Mesodermal cell (in vitro differentiated cells): Measurements from ENCODE around the gene LSM3.

ENCODE experiments used
- H3K27ac ChIP-seq: 2 replicates; pipeline ENCODE4 v1.7.0; 2013; ENCODE audit warnings: mild to moderate bottlenecking, low read depth, low read length, moderate library complexity; ENCODE audit not compliant: severe bottlenecking
- H3K36me3 ChIP-seq: 2 replicates; pipeline ENCODE4 v1.7.1; 2013; ENCODE audit warnings: mild to moderate bottlenecking, low read length, moderate library complexity; ENCODE audit not compliant: control insufficient read depth, insufficient read depth
- H3K4me1 ChIP-seq: one replicate; pipeline ENCODE4 v1.7.1; 2013; ENCODE audit warnings: mild to moderate bottlenecking, low read length; ENCODE audit not compliant: insufficient read depth, control insufficient read depth, poor library complexity, severe bottlenecking
- H3K4me3 ChIP-seq: 2 replicates; pipeline ENCODE4 v1.7.0; 2013; ENCODE audit warnings: low read length, control low read depth, mild to moderate bottlenecking; ENCODE audit not compliant: insufficient read depth, poor library complexity, severe bottlenecking; ENCODE audit errors: extremely low read depth
- H3K9me3 ChIP-seq: 2 replicates; pipeline ENCODE4 v1.7.1; 2013; ENCODE audit warnings: mild to moderate bottlenecking, low read length, moderate library complexity; ENCODE audit not compliant: control insufficient read depth
- WGBS, 2 experiments: methylation state at CpG; one replicate each; pipeline ENCODE4 v1.1.5; 2013; ENCODE audit warnings: missing lambda C conversion rate in 2 of 2; ENCODE audit not compliant: insufficient coverage in 2 of 2; 5-methylcytosine and 5-hydroxymethylcytosine counted together

LSM3 gene

DNA sequence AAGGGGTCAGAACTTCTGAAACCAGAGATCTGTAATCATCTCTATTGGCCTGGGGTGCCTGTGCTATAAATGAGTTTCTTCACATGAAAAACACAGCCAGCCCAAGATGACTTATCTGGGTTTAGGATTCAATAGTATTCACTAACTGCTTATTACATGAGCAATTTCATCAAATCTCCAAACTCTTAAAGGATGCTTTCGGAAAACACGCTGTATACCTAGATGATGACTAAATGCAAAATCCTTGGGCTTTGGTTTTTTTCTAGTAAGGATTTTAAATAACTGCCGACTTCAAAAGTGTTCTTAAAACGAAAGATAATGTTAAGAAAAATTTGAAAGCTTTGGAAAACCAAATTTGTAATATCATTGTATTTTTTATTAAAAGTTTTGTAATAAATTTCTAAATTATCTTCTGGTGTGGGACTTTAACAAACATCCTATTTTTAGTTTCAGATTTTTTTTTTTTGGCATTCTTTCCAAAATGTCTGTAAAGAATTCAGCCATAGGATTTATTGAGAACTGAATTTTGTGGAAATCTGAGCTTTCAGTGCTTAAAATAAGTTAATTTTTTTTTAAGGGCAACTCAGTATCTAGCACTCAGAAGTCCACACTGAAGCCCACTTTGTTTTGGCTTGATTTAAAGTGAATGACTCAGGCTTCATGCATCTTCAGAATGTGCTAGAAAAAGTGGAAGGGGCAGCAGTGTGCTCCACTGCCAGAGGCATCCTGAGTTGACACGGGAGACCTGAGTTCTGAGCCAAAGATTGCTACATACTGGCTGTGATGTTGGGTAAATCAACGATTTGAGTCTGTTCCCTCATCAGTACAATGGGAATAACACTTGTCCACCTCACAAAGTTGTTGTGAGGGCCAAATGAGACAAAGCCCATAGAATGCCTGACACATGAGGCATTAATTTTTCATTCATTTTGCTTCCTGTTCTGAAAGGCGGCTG lies 35.1 kb upstream of the LSM3 start:
- Histone ChIP-seq H3K4me3 (no peak overlapping the region), H3K36me3 (peaks cover 72% of the 10 kb centered on the region), H3K9me3 (no peaks in the 10 kb centered on the region), H3K27ac (peak overlapping the region; percentile 100), H3K4me1 (peaks cover 57% of the 10 kb centered on the region)
- WGBS, 2 experiments, result 57 to 74% methylated on average over 3 to 5 of the region's 7 CpGs

DNA sequence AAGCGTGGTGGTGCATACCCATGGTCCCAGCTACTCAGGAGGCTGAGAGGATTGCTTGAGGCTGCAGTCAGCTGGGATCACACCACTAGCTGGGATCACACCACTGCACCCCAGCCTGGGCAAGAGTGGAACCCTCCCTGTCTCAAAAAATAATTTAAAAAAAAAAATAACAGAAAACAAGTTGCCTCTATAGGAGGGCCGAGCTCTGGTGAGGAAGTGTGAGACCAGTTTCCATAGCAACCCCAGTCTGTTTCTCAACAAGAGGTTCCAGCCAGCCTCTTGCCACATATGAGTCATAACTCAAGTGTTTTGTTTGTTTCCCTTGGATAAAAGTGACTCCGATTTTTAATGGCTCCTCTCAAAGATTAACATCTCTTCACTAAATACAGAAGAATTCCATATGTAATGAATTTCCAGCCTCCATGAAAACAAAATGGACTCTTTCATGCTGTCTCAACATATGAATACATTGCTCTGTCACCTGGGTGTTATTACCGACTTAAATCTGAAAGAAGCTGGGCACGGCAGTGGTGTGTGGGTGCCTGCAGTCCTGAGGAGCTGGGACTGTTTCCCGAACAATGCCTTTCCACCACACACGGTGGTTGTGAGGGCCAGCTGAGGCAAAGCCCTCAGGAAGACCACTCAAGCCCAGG lies 34.1 kb upstream of the LSM3 start:
- H3K4me3 ChIP-seq, result no peak overlapping the region
- H3K9me3 ChIP-seq, result no peaks in the 10 kb centered on the region
- H3K27ac ChIP-seq, result peak overlapping the region; percentile 100
- 30 to 43% methylated on average over 3 of the region's 7 CpGs for WGBS, 2 experiments
- peaks cover 57% of the 10 kb centered on the region for H3K4me1 ChIP-seq
- H3K36me3 ChIP-seq, result peaks cover 64% of the 10 kb centered on the region

- Histone ChIP-seq H3K4me1 (peaks cover 57% of the 10 kb centered on the region), H3K4me3 (no peak overlapping the region), H3K9me3 (no peaks in the 10 kb centered on the region), H3K36me3 (peaks cover 58% of the 10 kb centered on the region), H3K27ac (peak overlapping the region; percentile 100)
- WGBS, 2 experiments, result 93 to 97% methylated on average over 8 to 9 of the region's 9 CpGs
Measured at GRCh38 chr3:14145236-14145635, 33.4 kb upstream of the LSM3 start.

- peaks cover 52% of the 10 kb centered on the region for H3K36me3 ChIP-seq
- no peaks in the 10 kb centered on the region for H3K9me3 ChIP-seq
- H3K4me1 ChIP-seq, result peaks cover 61% of the 10 kb centered on the region
- no peak overlapping the region for H3K4me3 ChIP-seq
- 89 to 92% methylated on average over 7 to 9 of the region's 10 CpGs for WGBS, 2 experiments
- H3K27ac ChIP-seq, result peak overlapping the region; percentile 100
Measured at GRCh38 chr3:14145670-14146380, 32.8 kb upstream of the LSM3 start.

DNA sequence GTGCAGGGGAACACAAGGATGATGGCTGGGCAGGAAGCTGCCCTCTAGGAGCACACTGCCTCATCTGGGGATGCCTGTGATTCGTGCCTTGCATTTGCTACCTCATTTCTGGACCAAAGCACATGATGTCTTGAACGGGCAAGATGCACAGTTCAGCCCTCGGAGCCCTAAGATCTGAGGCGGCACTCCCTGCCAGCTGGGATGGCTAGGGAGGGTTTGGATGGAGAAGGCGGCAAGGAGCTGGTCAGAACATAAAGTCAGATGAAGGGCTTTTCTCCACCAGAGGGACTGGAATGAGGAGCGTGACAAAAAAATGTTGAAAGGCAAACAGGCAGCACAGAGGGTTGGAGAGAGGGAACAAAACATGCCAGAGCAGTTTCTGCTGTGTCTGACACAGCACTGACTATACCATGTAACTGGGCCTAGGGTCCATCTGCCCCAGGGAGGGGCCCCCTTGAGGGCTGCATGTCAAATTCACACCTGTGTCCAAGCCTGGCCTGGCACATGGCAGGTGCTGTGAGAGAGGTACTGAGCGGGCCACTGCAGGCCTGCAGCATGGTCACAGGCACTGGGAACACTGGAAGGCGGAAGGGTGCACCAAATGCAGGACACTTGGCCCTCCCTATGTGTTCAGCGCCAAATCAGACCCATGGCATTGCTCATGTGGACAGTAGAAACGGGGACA lies 32.1 kb upstream of the LSM3 start:
- Histone ChIP-seq H3K27ac (no peak overlapping the region), H3K9me3 (no peaks in the 10 kb centered on the region), H3K4me1 (peaks cover 55% of the 10 kb centered on the region), H3K36me3 (peaks cover 52% of the 10 kb centered on the region), H3K4me3 (no peak overlapping the region)
- 93 to 98% methylated on average over 8 to 10 of the region's 10 CpGs for WGBS, 2 experiments

DNA sequence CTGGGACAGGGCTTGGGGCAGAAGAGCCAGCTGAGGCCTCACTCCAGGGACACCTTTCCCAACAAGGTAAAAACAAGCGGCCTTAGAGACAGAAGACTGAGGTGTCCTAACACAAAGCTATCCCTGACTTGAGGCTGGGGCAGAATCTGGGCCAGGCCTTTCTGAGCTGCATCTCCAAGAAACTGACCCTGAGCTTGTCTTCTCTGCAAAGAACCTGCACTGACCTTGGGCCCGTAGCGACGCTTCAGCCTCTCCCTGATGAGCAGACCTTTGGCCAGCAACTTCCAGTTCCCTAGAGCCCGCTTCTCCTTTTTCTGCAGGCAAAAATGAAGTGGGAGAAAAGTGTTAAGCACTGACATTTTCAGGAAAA lies 31.6 kb upstream of the LSM3 start:
- Histone ChIP-seq H3K9me3 (no peaks in the 10 kb centered on the region), H3K4me1 (peaks cover 50% of the 10 kb centered on the region), H3K4me3 (no peak overlapping the region), H3K36me3 (peaks cover 52% of the 10 kb centered on the region), H3K27ac (no peak overlapping the region)
- WGBS, 2 experiments, result 95 to 100% methylated on average over 1 to 4 of the region's 5 CpGs

- H3K36me3 ChIP-seq, result peaks cover 52% of the 10 kb centered on the region
- 69 to 81% methylated on average over 9 to 11 of the region's 12 CpGs for WGBS, 2 experiments
- no peaks in the 10 kb centered on the region for H3K9me3 ChIP-seq
- H3K4me3 ChIP-seq, result no peak overlapping the region
- H3K27ac ChIP-seq, result no peak overlapping the region
- peaks cover 44% of the 10 kb centered on the region for H3K4me1 ChIP-seq
Measured at GRCh38 chr3:14147617-14148016, 31.0 kb upstream of the LSM3 start.

- peaks cover 37% of the 10 kb centered on the region for H3K4me1 ChIP-seq
- H3K36me3 ChIP-seq, result peaks cover 56% of the 10 kb centered on the region
- H3K9me3 ChIP-seq, result no peaks in the 10 kb centered on the region
- H3K27ac ChIP-seq, result no peak overlapping the region
- WGBS, 2 experiments, result 80 to 81% methylated on average over 26 to 27 of the region's 28 CpGs
- H3K4me3 ChIP-seq, result no peak overlapping the region
Measured at GRCh38 chr3:14148041-14148985, 30.3 kb upstream of the LSM3 start.

GRCh38 chr3:14150078-14150477 lies 28.5 kb upstream of the LSM3 start:
- Histone ChIP-seq H3K36me3 (peaks cover 74% of the 10 kb centered on the region), H3K4me1 (peaks cover 24% of the 10 kb centered on the region), H3K27ac (no peak overlapping the region), H3K4me3 (no peak overlapping the region), H3K9me3 (no peaks in the 10 kb centered on the region)
- WGBS, 2 experiments, result 93% methylated on average over 8 to 9 of the region's 9 CpGs
